HEK293 (cell line): ENCODE measurements around the gene IDUA.

Source experiments
- CTCF ChIA-PET: fragments of 350-600 bp; formaldehyde crosslinking; extraction: SDS; loops from one replicate; lab custom pipeline; 2021; ENCODE audit warnings: antibody characterized with exemption; lab: Yijun Ruan, JAX
- POLR2A ChIA-PET: fragments of 300-600 bp; formaldehyde crosslinking; extraction: SDS; loops from one replicate; lab custom pipeline; 2020; ENCODE audit warnings: antibody characterized with exemption, inconsistent platforms; lab: Yijun Ruan, JAX
- H3K27ac ChIP-seq: fragments of 200-500 bp; sonication (Bioruptor generic); 2 replicates; pipeline ENCODE4 v1.5.1; 2014; ENCODE audit warnings: low read depth, low read length, control low read depth, inconsistent platforms; ENCODE audit errors: extremely low read depth
- H3K36me3 ChIP-seq, 2 experiments: fragments of 200-500 bp in 1 of 2; sonication (Bioruptor generic) in 1 of 2; 1 replicate in 1 of 2; 2 replicates in 1 of 2; pipeline ENCODE4 v1.5.1; 2014 to 2017; ENCODE audit warnings: inconsistent platforms in 2 of 2, low read length in 2 of 2; ENCODE audit not compliant: control insufficient read depth in 2 of 2, insufficient read depth in 1 of 2
- H3K4me1 ChIP-seq: fragments of 200-500 bp; sonication (Bioruptor generic); 2 replicates; pipeline ENCODE4 v1.5.1; 2014; ENCODE audit warnings: mild to moderate bottlenecking, low read length, inconsistent platforms; ENCODE audit not compliant: control insufficient read depth, insufficient read depth
- H3K4me3 ChIP-seq: 2 replicates; pipeline ENCODE4 v1.5.1; 2011; ENCODE audit warnings: low read depth, mild to moderate bottlenecking, control low read depth, low read length, moderate library complexity
- H3K9me3 ChIP-seq: fragments of 200-500 bp; sonication (Bioruptor generic); 2 replicates; pipeline ENCODE4 v1.5.1; 2014; ENCODE audit warnings: low read depth, low read length, inconsistent platforms; ENCODE audit not compliant: control insufficient read depth, insufficient read depth
- EGR2 ChIP-seq: fragments of 450-650 bp; formaldehyde crosslinking; IDR thresholded peaks from 2 replicates; pipeline ENCODE4 v1.5.1; 2016; ENCODE audit warnings: low read depth, missing biosample characterization, missing genetic modification characterization
- HOXA7 ChIP-seq: sonication (generic); formaldehyde crosslinking; IDR thresholded peaks from 2 replicates; pipeline ENCODE4 v1.8.1; 2022; ENCODE audit warnings: missing genetic modification reagents, borderline replicate concordance
- IKZF3 ChIP-seq: fragments of 450-650 bp; IDR thresholded peaks from 2 replicates; pipeline ENCODE4 v1.5.0; 2018; ENCODE audit warnings: missing biosample characterization, mild to moderate bottlenecking, missing genetic modification characterization, moderate library complexity
- KLF9 ChIP-seq: fragments of 450-650 bp; formaldehyde crosslinking; IDR thresholded peaks from 2 replicates; pipeline ENCODE4 v1.5.1; 2016; ENCODE audit warnings: missing biosample characterization, missing genetic modification characterization, low read depth
- MEIS1 ChIP-seq: sonication (generic); formaldehyde crosslinking; IDR thresholded peaks from 2 replicates; pipeline ENCODE4 v1.8.1; 2022; ENCODE audit warnings: missing genetic modification reagents, mild to moderate bottlenecking, borderline replicate concordance
- SETDB1 ChIP-seq: IDR thresholded peaks from one replicate; pipeline ENCODE4 v1.6.1; 2017; ENCODE audit warnings: mild to moderate bottlenecking, low read length, moderate library complexity, mixed read lengths; ENCODE audit not compliant: insufficient read length
- WT1 ChIP-seq: fragments of 450-650 bp; formaldehyde crosslinking; IDR thresholded peaks from 2 replicates; pipeline ENCODE4 v1.5.1; 2016; ENCODE audit warnings: missing biosample characterization, missing genetic modification characterization
- ZBTB8A ChIP-seq: fragments of 450-650 bp; formaldehyde crosslinking; IDR thresholded peaks from 2 replicates; pipeline ENCODE4 v1.5.1; 2016; ENCODE audit warnings: missing biosample characterization, missing genetic modification characterization
- ZNF121 ChIP-seq: fragments of 450-650 bp; formaldehyde crosslinking; IDR thresholded peaks from 2 replicates; pipeline ENCODE4 v1.5.1; 2016; ENCODE audit warnings: missing biosample characterization, missing genetic modification characterization
- ZNF239 ChIP-seq: fragments of 450-650 bp; formaldehyde crosslinking; IDR thresholded peaks from 2 replicates; pipeline ENCODE4 v1.5.1; 2016; ENCODE audit warnings: missing biosample characterization, missing genetic modification characterization
- ZNF24 ChIP-seq: fragments of 450-650 bp; formaldehyde crosslinking; IDR thresholded peaks from 2 replicates; pipeline ENCODE4 v1.5.1; 2016; ENCODE audit warnings: missing biosample characterization, missing genetic modification characterization
- ZNF311 ChIP-seq: fragments of 450-650 bp; formaldehyde crosslinking; IDR thresholded peaks from 2 replicates; pipeline ENCODE4 v1.5.1; 2017; ENCODE audit warnings: missing biosample characterization, missing genetic modification characterization, borderline replicate concordance
- ZNF354C ChIP-seq: fragments of 450-650 bp; formaldehyde crosslinking; IDR thresholded peaks from 2 replicates; pipeline ENCODE4 v1.5.1; 2016; ENCODE audit warnings: missing biosample characterization, missing genetic modification characterization, low read depth, borderline replicate concordance
- ZNF571 ChIP-seq: fragments of 450-650 bp; formaldehyde crosslinking; IDR thresholded peaks from 2 replicates; pipeline ENCODE4 v1.5.0; 2017; ENCODE audit warnings: missing biosample characterization, missing genetic modification characterization
- ZNF610 ChIP-seq: fragments of 450-650 bp; formaldehyde crosslinking; IDR thresholded peaks from 2 replicates; pipeline ENCODE4 v1.5.1; 2016; ENCODE audit warnings: missing biosample characterization, missing genetic modification characterization, borderline replicate concordance
- ZNF623 ChIP-seq: fragments of 450-650 bp; formaldehyde crosslinking; IDR thresholded peaks from 2 replicates; pipeline ENCODE4 v1.5.1; 2016; ENCODE audit warnings: missing biosample characterization, missing genetic modification characterization
- ZNF624 ChIP-seq: fragments of 450-650 bp; formaldehyde crosslinking; IDR thresholded peaks from 2 replicates; pipeline ENCODE4 v1.5.1; 2017; ENCODE audit warnings: missing biosample characterization, missing genetic modification characterization
- ZNF629 ChIP-seq: fragments of 450-650 bp; formaldehyde crosslinking; IDR thresholded peaks from 2 replicates; pipeline ENCODE4 v1.5.1; 2017; ENCODE audit warnings: missing biosample characterization, missing genetic modification characterization
- ZNF704 ChIP-seq: fragments of 450-650 bp; formaldehyde crosslinking; IDR thresholded peaks from 2 replicates; pipeline ENCODE4 v1.5.1; 2016; ENCODE audit warnings: missing biosample characterization, missing genetic modification characterization
- ZNF785 ChIP-seq: fragments of 450-650 bp; formaldehyde crosslinking; IDR thresholded peaks from 2 replicates; pipeline ENCODE4 v1.5.1; 2016; ENCODE audit warnings: missing biosample characterization, missing genetic modification characterization
- ZNF830 ChIP-seq: fragments of 450-650 bp; IDR thresholded peaks from 2 replicates; pipeline ENCODE4 v1.5.0; 2018; ENCODE audit warnings: missing biosample characterization, missing genetic modification characterization, low read depth, mild to moderate bottlenecking, moderate library complexity
- TF ChIP-seq, protein P1 (sequence below): fragments of 450-650 bp; formaldehyde crosslinking; IDR thresholded peaks from 2 replicates; pipeline ENCODE4 v1.5.1; 2016; ENCODE audit warnings: missing biosample characterization, missing genetic modification characterization
- TF ChIP-seq, protein P2 (sequence below): fragments of 450-650 bp; formaldehyde crosslinking; IDR thresholded peaks from 2 replicates; pipeline ENCODE4 v1.5.1; 2016; ENCODE audit warnings: missing biosample characterization, missing genetic modification characterization
- TF ChIP-seq, protein P3 (sequence below): fragments of 450-650 bp; formaldehyde crosslinking; IDR thresholded peaks from 2 replicates; pipeline ENCODE4 v1.5.1; 2017; ENCODE audit warnings: missing biosample characterization, missing genetic modification characterization

Gene IDUA

DNA sequence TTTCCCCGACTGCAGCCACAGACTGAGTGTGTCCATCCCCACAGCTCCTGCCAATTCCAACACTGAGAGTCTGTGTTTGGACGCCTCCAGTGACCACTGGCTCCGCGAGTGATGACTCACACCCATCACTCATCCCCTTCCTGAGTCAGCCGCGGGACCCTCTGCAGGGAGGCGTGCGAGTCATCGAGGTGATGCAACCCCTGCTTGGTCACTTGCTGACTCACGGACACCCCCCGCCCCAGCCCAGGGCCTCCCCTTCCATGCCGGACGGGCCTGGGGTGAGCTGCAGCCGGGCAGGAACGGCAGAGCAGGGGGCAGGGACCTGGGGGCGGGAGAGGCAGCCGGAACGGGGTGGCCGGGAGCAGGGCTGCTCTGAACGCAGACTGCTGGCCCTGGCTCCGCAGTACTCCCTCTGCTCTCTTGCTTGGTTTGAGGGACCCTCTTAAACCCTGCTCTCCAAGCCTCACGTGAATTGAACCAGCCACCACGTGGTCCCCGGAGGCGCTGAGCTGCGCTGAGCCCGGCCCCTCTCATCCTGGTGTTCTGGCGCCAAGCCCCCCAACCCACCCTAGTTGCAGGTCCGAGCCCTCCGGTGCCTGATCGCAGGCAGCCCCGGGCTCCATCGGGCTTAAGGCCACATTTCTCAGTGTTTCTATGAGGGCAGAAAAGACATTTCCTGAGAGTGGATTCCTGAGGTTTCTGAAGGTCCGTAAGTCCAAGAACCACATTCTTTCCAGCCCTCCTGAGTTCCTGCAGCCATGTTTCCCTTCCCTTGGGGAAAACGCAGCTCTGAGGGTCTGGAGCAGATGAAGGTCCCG lies 57.0 kb downstream of the IDUA start (continued):
- TF ChIP-seq, protein P1, sequence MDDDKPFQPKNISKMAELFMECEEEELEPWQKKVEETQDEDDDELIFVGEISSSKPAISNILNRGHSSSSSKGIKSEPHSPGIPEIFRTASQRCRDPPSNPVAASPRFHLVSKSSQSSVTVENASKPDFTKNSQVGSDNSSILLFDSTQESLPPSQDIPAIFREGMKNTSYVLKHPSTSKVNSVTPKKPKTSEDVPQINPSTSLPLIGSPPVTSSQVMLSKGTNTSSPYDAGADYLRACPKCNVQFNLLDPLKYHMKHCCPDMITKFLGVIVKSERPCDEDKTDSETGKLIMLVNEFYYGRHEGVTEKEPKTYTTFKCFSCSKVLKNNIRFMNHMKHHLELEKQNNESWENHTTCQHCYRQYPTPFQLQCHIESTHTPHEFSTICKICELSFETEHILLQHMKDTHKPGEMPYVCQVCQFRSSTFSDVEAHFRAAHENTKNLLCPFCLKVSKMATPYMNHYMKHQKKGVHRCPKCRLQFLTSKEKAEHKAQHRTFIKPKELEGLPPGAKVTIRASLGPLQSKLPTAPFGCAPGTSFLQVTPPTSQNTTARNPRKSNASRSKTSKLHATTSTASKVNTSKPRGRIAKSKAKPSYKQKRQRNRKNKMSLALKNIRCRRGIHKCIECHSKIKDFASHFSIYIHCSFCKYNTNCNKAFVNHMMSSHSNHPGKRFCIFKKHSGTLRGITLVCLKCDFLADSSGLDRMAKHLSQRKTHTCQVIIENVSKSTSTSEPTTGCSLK, result no peak
- TF ChIP-seq EGR2 (tag by site-specific recombination) (0 out of 2 replicates have a peak, but pooled peaks have one; percentile 10), HOXA7 (CRISPR knock-in tag) (no peak), ZNF610 (tag by site-specific recombination) (no peak), ZNF785 (tag by site-specific recombination) (peak; percentile 62; the same call in 1 of the 2 replicates), MEIS1 (no peak), ZNF354C (tag by site-specific recombination) (no peak), ZNF121 (no peak), ZNF623 (tag by site-specific recombination) (0 out of 2 replicates have a peak, but pooled peaks have one; percentile 10), ZNF830 (no peak), ZNF311 (tag by site-specific recombination) (no peak)
- TF ChIP-seq, all 188 proteins: peak for 58

- H3K4me3 ChIP-seq, result no peak overlapping the region
- no peaks in the 10 kb centered on the region; the same call in 1 of the 2 replicates for H3K4me1 ChIP-seq
- no peak overlapping the region for H3K27ac ChIP-seq
- no peaks in the 10 kb centered on the region for H3K9me3 ChIP-seq
- TF ChIP-seq SETDB1 (no peak), ZNF571 (tag by site-specific recombination) (no peak), WT1 (tag by site-specific recombination) (no peak)
- POLR2A ChIA-PET, result no interaction called here
- no peaks in the 10 kb centered on the region for H3K36me3 ChIP-seq
- CTCF ChIA-PET, result interaction anchor here (1.0 kb wide), 1 partner anchor 35 kb away, joined by 3 read pairs; no protein-coding TSS in a partner anchor
These were observed 57.8 kb downstream of the IDUA start for GRCh38 chr4:1044469-1045192.

DNA sequence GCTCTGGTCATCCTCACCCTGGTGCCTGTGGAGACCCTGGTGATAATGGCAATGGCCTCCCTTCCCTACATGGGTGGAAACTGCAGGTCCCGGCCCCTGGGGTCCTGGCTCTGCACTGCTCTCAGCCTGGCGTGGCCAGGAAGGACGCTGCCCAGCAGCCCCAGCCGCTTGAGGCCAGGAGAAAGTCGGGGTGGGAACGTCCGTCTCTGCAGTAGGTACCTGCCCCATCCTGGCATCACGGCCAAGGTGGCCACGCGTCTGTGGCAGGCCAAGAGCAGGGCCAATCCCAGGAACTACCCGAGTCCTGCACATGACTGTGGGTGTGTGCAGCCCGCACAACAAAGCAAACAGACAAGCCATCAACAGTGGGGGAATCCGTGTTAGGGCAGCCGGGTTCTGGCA lies 58.4 kb downstream of the IDUA start:
- H3K9me3 ChIP-seq, result no peaks in the 10 kb centered on the region
- POLR2A ChIA-PET, result no interaction called here
- H3K4me1 ChIP-seq, result no peaks in the 10 kb centered on the region; the same call in 1 of the 2 replicates
- H3K4me3 ChIP-seq, result no peak overlapping the region
- H3K27ac ChIP-seq, result no peak overlapping the region
- CTCF ChIA-PET, result no interaction called here
- no peaks in the 10 kb centered on the region for H3K36me3 ChIP-seq
- TF ChIP-seq, protein P2, sequence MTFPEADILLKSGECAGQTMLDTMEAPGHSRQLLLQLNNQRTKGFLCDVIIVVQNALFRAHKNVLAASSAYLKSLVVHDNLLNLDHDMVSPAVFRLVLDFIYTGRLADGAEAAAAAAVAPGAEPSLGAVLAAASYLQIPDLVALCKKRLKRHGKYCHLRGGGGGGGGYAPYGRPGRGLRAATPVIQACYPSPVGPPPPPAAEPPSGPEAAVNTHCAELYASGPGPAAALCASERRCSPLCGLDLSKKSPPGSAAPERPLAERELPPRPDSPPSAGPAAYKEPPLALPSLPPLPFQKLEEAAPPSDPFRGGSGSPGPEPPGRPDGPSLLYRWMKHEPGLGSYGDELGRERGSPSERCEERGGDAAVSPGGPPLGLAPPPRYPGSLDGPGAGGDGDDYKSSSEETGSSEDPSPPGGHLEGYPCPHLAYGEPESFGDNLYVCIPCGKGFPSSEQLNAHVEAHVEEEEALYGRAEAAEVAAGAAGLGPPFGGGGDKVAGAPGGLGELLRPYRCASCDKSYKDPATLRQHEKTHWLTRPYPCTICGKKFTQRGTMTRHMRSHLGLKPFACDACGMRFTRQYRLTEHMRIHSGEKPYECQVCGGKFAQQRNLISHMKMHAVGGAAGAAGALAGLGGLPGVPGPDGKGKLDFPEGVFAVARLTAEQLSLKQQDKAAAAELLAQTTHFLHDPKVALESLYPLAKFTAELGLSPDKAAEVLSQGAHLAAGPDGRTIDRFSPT (tag by site-specific recombination), result no peak
- no peak for TF ChIP-seq ZNF239
- TF ChIP-seq, protein P3, sequence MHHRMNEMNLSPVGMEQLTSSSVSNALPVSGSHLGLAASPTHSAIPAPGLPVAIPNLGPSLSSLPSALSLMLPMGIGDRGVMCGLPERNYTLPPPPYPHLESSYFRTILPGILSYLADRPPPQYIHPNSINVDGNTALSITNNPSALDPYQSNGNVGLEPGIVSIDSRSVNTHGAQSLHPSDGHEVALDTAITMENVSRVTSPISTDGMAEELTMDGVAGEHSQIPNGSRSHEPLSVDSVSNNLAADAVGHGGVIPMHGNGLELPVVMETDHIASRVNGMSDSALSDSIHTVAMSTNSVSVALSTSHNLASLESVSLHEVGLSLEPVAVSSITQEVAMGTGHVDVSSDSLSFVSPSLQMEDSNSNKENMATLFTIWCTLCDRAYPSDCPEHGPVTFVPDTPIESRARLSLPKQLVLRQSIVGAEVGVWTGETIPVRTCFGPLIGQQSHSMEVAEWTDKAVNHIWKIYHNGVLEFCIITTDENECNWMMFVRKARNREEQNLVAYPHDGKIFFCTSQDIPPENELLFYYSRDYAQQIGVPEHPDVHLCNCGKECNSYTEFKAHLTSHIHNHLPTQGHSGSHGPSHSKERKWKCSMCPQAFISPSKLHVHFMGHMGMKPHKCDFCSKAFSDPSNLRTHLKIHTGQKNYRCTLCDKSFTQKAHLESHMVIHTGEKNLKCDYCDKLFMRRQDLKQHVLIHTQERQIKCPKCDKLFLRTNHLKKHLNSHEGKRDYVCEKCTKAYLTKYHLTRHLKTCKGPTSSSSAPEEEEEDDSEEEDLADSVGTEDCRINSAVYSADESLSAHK, result no peak
- TF ChIP-seq ZBTB8A (tag by site-specific recombination), result no peak
- TF ChIP-seq ZNF704 (tag by site-specific recombination), result no peak
- TF ChIP-seq ZNF24, result no peak
- TF ChIP-seq ZNF629 (tag by site-specific recombination), result no peak
- no peak for TF ChIP-seq KLF9
- no peak for TF ChIP-seq IKZF3 (tag by site-specific recombination)
- TF ChIP-seq ZNF624, result no peak
